GM19324 (cell line): ENCODE measurements around the gene MYRF.

ENCODE experiments used
- ATAC-seq: cut with Tn5 transposase; IDR thresholded peaks from one replicate; pipeline ENCODE4 v1.9.1; 2021; ENCODE audit warnings: mild to moderate bottlenecking, moderate library complexity; ENCODE audit not compliant: unreplicated experiment, low FRiP score

Gene MYRF

GRCh38 chr11:61791737-61792309 is 39.4 kb downstream of the MYRF start:
- no peak for ATAC-seq

- ATAC-seq = peak; percentile 80
Measured at GRCh38 chr11:61792310-61793082, 40.1 kb downstream of the MYRF start, which contains the start of the genes FEN1 and TMEM258. FEN1 (plus strand) TSS chr11:61792911; CDS start chr11:61795362, 2,451 bp downstream. TMEM258 (minus strand) TSS chr11:61792599; CDS start chr11:61792558, 41 bp downstream.

GRCh38 chr11:61793083-61793828 is 40.8 kb downstream of the MYRF start:
- no peak for ATAC-seq

- ATAC-seq = no peak
Measured at GRCh38 chr11:61793829-61794204, 41.4 kb downstream of the MYRF start.

GRCh38 chr11:61794579-61794978 is 42.1 kb downstream of the MYRF start:
- ATAC-seq = no peak

- no peak for ATAC-seq
Measured at GRCh38 chr11:61795459-61795858, 43.0 kb downstream of the MYRF start.

- no peak for ATAC-seq
Measured at GRCh38 chr11:61795876-61796526, 43.6 kb downstream of the MYRF start.

- no peak for ATAC-seq
Measured at GRCh38 chr11:61797263-61797944, 45.0 kb downstream of the MYRF start.

- ATAC-seq = no peak
Measured at GRCh38 chr11:61799665-61800284, 47.3 kb downstream of the MYRF start.

- no peak for ATAC-seq
Measured at GRCh38 chr11:61800331-61801281, 48.2 kb downstream of the MYRF start.

- ATAC-seq = no peak
Measured at GRCh38 chr11:61802605-61803004, 50.2 kb downstream of the MYRF start.

GRCh38 chr11:61803889-61804647 is 51.6 kb downstream of the MYRF start:
- ATAC-seq = no peak

GRCh38 chr11:61805146-61805545 is 52.7 kb downstream of the MYRF start:
- ATAC-seq = no peak

- ATAC-seq = no peak
Measured at GRCh38 chr11:61806785-61807184, 54.3 kb downstream of the MYRF start.

GRCh38 chr11:61810671-61811175 is 58.3 kb downstream of the MYRF start:
- no peak for ATAC-seq

- ATAC-seq = no peak
Measured at GRCh38 chr11:61811831-61812230, 59.4 kb downstream of the MYRF start.

- ATAC-seq = no peak
Measured at GRCh38 chr11:61812736-61813411, 60.4 kb downstream of the MYRF start.
